COLO668 (cell line): ENCODE data around the gene C1QTNF7.

Experiments used
- DNase-seq: peaks from one replicate; lab custom pipeline; 2025; ENCODE audit not compliant: unreplicated experiment; lab: John Stamatoyannopoulos, UW

C1QTNF7 gene

DNA sequence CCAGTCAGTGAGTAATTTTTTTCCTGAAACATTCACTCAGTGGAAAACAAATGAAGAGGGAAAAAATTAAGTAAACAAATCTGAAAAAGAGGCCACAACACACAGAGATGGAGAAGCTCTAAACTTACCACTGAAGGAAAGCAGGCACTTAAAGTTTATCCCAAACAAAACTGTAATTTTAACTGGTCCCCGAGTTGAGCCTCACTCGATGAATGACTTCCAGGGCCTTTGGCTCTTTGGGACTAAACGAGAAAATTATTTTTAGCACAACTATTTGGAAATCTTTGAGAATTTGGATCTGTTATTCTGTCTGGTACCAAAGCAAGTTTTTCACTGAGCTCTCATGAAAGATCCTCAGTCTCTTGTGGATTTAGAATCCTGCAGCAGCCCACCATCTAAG is at the start of gene C1QTNF7:
C1QTNF7 (plus strand) TSS at position 333 of the 400 bp plus-strand sequence. CDS start 7,711 bp downstream, outside the sequence.
- DNase-seq, result no peak

DNA sequence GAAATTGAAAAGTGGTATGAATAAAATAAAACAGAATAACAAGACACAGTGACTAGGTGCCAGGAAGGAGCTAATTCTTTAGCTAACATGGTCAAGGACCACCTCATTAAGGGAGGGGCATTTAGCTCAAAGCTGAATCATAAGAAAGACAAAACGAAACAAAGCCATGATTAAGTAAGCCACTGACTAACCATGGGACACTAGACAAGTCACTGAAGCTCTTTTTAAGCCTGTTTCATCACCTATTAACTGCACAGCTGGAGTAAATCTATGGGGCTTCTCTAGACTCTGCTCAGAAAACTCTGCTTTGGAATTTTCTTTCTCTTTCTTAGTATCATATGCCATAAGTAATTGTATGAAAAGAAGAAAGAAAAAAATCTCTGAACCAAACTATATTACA is 49.8 kb upstream of the C1QTNF7 start:
- DNase-seq, result no peak

GRCh38 chr4:15378493-15378892 is 49.3 kb upstream of the C1QTNF7 start:
- no peak for DNase-seq

GRCh38 chr4:15381806-15382338 is 46.0 kb upstream of the C1QTNF7 start:
- no peak for DNase-seq

DNA sequence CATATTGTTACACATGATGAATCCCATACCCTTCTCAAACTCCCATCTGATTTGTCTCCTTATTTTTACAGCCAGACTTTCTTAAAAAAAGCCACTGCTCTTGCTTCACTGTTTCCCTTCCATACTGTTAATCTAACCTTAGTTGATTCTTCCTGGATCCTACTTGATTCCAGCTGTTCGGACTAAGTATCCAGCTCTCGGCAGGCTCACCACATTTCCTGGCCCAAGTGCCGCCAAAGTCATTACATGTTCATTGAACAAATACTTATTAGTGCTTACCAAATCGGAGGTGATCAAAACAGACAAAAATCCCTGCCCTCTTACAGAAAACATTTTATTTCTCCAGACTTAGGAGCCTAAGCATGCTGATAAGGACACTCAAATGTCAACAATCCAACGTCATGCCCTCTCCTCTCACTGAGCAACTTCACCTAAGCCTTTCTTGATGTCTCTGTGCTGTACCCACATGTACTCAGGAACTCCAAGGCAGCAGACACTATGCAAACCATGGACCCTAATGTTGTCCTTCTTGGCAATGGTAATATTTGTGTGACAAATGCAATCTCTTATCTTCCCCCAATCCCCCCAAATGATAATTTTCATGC is 45.1 kb upstream of the C1QTNF7 start:
- DNase-seq, result no peak

GRCh38 chr4:15385515-15385914 is 42.3 kb upstream of the C1QTNF7 start:
- no peak for DNase-seq

GRCh38 chr4:15385928-15386327 is 41.9 kb upstream of the C1QTNF7 start:
- no peak for DNase-seq

- no peak for DNase-seq
Measured at GRCh38 chr4:15390494-15390893, 37.3 kb upstream of the C1QTNF7 start.

- no peak for DNase-seq
Measured at GRCh38 chr4:15392053-15392805, 35.6 kb upstream of the C1QTNF7 start.

GRCh38 chr4:15395311-15395710 is 32.5 kb upstream of the C1QTNF7 start:
- DNase-seq, result no peak

DNA sequence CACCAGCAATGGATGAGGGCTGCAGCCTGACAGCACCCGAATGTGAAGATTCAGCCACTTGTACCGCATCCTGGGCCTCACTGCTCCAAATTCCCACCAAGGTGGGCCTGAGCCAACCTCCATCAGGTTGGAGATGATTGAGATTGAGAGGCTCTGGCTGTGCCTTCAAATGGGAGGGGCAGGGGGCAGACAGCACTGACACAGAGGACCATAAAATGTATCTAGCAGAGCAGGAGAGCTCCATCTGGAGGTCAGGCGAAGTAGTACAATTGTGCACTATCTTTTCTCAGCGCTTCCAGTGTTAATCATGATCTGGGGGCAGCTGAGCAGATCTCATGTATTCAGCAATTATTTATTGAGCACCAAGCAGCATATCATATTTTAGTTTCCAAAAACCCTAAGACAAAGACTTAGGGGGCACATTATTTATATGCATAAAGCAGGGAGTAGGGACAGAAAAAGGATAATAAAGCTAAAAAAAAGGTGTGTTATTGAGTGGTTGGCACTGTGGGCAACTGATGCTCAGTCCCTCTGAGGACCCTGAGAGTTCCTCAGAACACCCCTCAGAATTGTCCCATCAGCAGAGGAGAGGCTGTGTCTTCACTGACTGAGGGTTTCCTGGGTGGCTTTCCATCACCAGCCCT is 31.6 kb upstream of the C1QTNF7 start:
- DNase-seq, result peak; percentile 39

DNA sequence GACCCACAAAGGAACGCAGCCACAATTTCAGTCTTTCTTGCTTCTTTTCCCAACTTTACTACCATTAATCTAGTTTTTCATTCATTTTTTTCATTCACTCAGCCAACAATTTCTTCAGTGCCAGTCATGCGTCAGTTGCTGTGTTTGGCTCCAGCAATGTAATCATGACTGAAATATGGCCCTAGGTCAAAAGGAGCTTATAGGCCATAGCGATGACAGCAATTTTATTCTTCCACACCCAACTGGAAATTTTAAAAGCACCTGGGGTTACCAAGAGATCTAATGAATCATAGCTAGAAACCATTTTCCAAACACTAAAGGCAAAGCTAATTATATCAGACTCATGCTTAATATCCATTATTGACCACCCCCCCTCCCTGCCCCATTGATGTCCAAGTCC is 29.8 kb upstream of the C1QTNF7 start:
- DNase-seq, result no peak

DNA sequence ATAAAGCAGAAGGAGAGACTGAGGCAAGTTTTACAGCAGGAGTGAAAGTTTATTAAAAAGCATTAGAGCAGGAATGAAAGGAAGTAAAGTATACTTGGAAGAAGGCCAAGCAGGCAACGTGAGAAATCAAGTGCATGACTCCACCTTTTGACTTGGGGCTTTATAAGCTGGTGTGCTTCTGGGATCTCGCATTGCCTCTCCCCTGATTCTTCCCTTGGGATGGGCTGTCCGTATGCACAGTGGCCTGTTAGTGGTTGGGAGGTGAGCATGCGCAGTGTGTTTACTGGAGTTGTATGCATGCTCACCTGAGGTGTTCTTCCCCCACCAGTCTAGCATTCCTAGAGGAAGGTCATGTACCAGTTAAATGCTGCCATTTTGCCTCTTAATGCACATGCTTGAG is 29.1 kb upstream of the C1QTNF7 start:
- no peak for DNase-seq

DNA sequence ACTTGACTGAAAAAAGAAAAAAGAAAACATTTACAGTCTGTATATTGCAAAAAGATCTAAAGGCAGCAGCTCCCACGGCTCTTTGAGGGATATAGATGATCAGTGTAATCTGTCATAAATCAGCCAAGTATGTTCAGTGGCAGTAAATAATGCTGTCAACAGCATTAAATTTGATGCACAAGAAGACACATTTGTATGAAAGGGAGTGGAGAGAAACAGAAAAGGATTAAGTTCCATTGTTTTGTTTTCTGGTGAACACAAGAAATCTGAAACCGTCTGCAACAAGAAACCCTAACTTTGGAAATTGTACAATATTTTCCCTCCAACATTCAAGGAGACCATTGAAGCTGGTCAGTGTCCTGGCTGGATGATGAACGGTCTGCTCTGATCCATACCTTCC is 27.6 kb upstream of the C1QTNF7 start:
- no peak for DNase-seq

GRCh38 chr4:15400981-15401671 is 26.7 kb upstream of the C1QTNF7 start:
- no peak for DNase-seq

GRCh38 chr4:15402146-15402545 is 25.7 kb upstream of the C1QTNF7 start:
- no peak for DNase-seq

DNA sequence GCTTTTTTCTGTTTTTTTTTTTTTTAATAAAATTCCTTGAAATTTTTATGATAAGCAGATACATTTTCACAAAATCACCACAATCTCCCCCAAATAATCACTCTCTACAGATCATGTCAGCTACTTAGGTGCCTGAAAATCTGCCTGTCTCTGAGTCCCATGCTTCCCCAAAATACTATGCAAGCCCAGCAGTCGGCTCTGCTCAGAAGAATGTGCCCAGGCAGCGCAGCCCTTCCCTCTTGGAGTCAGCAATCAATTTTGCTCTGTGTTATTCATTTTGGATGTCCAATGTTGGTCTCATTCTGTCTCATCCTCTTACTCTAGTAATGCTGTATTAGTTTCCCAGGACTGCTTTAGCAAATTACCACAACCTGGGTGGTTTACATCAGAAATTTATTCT is 24.9 kb upstream of the C1QTNF7 start:
- no peak for DNase-seq

GRCh38 chr4:15405018-15405417 is 22.8 kb upstream of the C1QTNF7 start:
- no peak for DNase-seq

GRCh38 chr4:15410750-15411149 is 17.1 kb upstream of the C1QTNF7 start:
- DNase-seq, result no peak

GRCh38 chr4:15412461-15412860 is 15.4 kb upstream of the C1QTNF7 start:
- DNase-seq, result no peak

DNA sequence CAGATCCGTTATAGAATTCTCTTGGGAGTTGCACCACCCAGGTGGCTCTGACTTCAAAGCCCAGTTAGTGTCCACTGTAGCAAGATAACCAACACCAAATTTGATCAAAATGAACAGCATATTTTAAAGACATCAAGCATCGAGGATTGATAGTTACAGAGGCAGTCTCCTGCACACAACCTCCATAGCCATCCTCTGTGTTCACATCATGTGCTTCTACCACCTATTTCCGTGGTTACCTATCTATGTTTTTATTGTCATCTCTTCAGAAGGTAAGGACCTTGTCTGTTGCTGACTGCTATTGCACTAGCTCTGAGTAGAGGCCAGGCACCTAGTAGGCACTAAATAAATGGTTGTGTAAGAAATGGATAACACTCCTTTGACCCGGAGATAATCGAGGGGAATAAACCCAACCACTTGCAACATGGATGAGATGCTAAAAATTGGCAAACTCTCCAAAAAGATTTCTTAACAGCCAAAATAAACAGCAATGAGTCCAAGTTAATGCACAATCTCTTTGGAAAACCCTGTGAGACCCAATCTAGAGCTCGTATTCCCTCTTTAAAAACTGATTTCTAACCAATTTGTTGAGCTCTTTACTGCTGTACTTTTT is 14.7 kb upstream of the C1QTNF7 start:
- no peak for DNase-seq
